Measurements from ENCODE around the gene OR52I1. TPM values are rescaled to one million over a fixed set of nuclear protein-coding genes. Genes with fewer than 3 reads are reported as not detected.

The OR52I1 gene
- total RNA-seq = not detected

GRCh38 chr11:4593739-4594138 lies at the start of gene OR52I1:
Gene OR52I1 (plus strand): TSS chr11:4594039. CDS start chr11:4594039, 0 bp downstream.
- H3K4me1 ChIP-seq = no peaks in the 10 kb centered on the region
- TF ChIP-seq EP300 (IDR thresholded peaks at IDR 0.05) (no peak), POLR2A (IDR thresholded peaks at IDR 0.05) (no peak), CTCF (IDR thresholded peaks at IDR 0.05) (no peak)
- WGBS, 2 donors = 76 to 78% methylated on average over 1 of the region's 1 CpG
- no peaks in the 10 kb centered on the region for H3K9me3 ChIP-seq
- no peak for DNase-seq (ENCODE audit: low spot score in 2 of 2)
- no peaks in the 10 kb centered on the region for H3K27me3 ChIP-seq
- H3K27ac ChIP-seq = no peak within 1 kb of the TSS
- H3K4me3 ChIP-seq = no peak within 1 kb of the TSS
- peaks cover 0 to 25% (median 6%) of the 10 kb centered on the region in 3 donors for H3K36me3 ChIP-seq

- Histone ChIP-seq H3K27ac (no peak within 1 kb of the TSS), H3K9me3 (peaks cover 0 to 1% (median 0%) of the 10 kb centered on the region in 4 donors), H3K36me3 (no peaks in the 10 kb centered on the region), H3K4me3 (no peak within 1 kb of the TSS), H3K27me3 (no peaks in the 10 kb centered on the region), H3K4me1 (no peaks in the 10 kb centered on the region)
- DNase-seq (ENCODE audit: low spot score in 2 of 2) = no peak
- TF ChIP-seq CTCF (IDR thresholded peaks at IDR 0.05) = no peak
- no peak for TF ChIP-seq EP300 (IDR thresholded peaks at IDR 0.05)
- TF ChIP-seq POLR2A (IDR thresholded peaks at IDR 0.05) = no peak
- 77 to 83% methylated on average over 5 of the region's 5 CpGs for WGBS, 2 donors
Observed at GRCh38 chr11:4544891-4545290, 48.9 kb upstream of the OR52I1 start, which contains the start of gene OR52M1. Gene OR52M1 (plus strand): TSS chr11:4545191. CDS start chr11:4545191, 0 bp downstream.

- Histone ChIP-seq H3K27me3 (no peaks in the 10 kb centered on the region), H3K27ac (no peak overlapping the region), H3K4me3 (no peak overlapping the region), H3K36me3 (no peaks in the 10 kb centered on the region), H3K4me1 (no peaks in the 10 kb centered on the region), H3K9me3 (peaks cover 0 to 21% (median 0%) of the 10 kb centered on the region in 4 donors)
- 77% methylated on average over 1 of the region's 1 CpG for WGBS, 2 donors
- no peak for DNase-seq (ENCODE audit: low spot score in 2 of 2)
- no peak for TF ChIP-seq CTCF (IDR thresholded peaks at IDR 0.05)
- TF ChIP-seq EP300 (IDR thresholded peaks at IDR 0.05) = no peak
- TF ChIP-seq POLR2A (IDR thresholded peaks at IDR 0.05) = no peak
Observed at GRCh38 chr11:4546878-4547277, 47.0 kb upstream of the OR52I1 start.

- Histone ChIP-seq H3K27ac (no peak overlapping the region), H3K4me1 (no peaks in the 10 kb centered on the region), H3K9me3 (peaks cover 0 to 25% (median 0%) of the 10 kb centered on the region in 4 donors), H3K4me3 (no peak overlapping the region), H3K36me3 (no peaks in the 10 kb centered on the region), H3K27me3 (no peaks in the 10 kb centered on the region)
- WGBS, 2 donors = 58 to 68% methylated on average over 4 of the region's 4 CpGs
- TF ChIP-seq POLR2A (IDR thresholded peaks at IDR 0.05) (no peak), EP300 (IDR thresholded peaks at IDR 0.05) (no peak), CTCF (IDR thresholded peaks at IDR 0.05) (no peak)
- DNase-seq (ENCODE audit: low spot score in 2 of 2) = no peak
Observed at GRCh38 chr11:4547416-4547815, 46.4 kb upstream of the OR52I1 start.

- Histone ChIP-seq H3K36me3 (no peaks in the 10 kb centered on the region), H3K4me3 (no peak overlapping the region), H3K9me3 (peaks cover 0 to 40% (median 0%) of the 10 kb centered on the region in 4 donors), H3K27me3 (no peaks in the 10 kb centered on the region), H3K4me1 (no peaks in the 10 kb centered on the region), H3K27ac (no peak overlapping the region)
- DNase-seq (ENCODE audit: low spot score in 2 of 2) = no peak
- TF ChIP-seq EP300 (IDR thresholded peaks at IDR 0.05) = no peak
- no peak for TF ChIP-seq POLR2A (IDR thresholded peaks at IDR 0.05)
- TF ChIP-seq CTCF (IDR thresholded peaks at IDR 0.05) = no peak
- WGBS, 2 donors = 81 to 85% methylated on average over 8 of the region's 8 CpGs
Observed at GRCh38 chr11:4551346-4551979, 42.4 kb upstream of the OR52I1 start.
